ENCODE results near the gene MCU. TPM values are rescaled to one million over a fixed set of nuclear protein-coding genes. Genes with fewer than 3 reads are reported as not detected.
"Not testable (repeated sequence)": the region's sequence is repeated elsewhere in the genome, so short reads cannot be mapped to it uniquely, and the experiment has no call there.

MCU gene
- total and polyA plus RNA-seq, 3 donors from 2014 or later, result 15.0 to 20.0 (median 16.9) TPM

DNA sequence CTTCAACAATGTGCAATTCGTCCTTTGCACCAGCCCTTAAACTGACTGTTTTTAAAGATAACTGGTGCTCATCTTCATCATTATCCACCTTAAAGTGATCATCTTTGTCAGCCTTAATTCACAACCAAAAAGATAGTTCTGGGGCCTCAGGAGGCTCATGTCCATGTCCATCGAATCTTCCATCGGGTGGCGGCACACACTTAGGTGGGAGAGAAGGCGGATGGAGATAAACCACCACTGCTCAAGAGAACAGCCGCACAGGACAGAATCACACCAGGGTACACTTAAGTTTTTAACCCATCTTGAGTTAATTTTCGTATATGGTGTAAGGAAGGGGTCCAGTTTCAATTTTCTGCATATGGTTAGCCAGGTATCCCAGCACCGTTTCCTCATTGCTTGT, 226.4 kb downstream of the MCU start:
- no peak for DNase-seq
- H3K36me3 ChIP-seq (ENCODE audit: low read depth, missing control alignments), result no peaks in the 10 kb centered on the region
- H3K4me1 ChIP-seq, result no peaks in the 10 kb centered on the region
- no peak for TF ChIP-seq POLR2A (IDR thresholded peaks at IDR 0.05)
- TF ChIP-seq, protein P1, sequence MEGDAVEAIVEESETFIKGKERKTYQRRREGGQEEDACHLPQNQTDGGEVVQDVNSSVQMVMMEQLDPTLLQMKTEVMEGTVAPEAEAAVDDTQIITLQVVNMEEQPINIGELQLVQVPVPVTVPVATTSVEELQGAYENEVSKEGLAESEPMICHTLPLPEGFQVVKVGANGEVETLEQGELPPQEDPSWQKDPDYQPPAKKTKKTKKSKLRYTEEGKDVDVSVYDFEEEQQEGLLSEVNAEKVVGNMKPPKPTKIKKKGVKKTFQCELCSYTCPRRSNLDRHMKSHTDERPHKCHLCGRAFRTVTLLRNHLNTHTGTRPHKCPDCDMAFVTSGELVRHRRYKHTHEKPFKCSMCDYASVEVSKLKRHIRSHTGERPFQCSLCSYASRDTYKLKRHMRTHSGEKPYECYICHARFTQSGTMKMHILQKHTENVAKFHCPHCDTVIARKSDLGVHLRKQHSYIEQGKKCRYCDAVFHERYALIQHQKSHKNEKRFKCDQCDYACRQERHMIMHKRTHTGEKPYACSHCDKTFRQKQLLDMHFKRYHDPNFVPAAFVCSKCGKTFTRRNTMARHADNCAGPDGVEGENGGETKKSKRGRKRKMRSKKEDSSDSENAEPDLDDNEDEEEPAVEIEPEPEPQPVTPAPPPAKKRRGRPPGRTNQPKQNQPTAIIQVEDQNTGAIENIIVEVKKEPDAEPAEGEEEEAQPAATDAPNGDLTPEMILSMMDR (IDR thresholded peaks at IDR 0.05), result no peak
- no peaks in the 10 kb centered on the region for H3K27me3 ChIP-seq
- no peak overlapping the region for H3K27ac ChIP-seq
- WGBS, 2 donors, result 95 to 96% methylated on average over 8 of the region's 8 CpGs
- intact Hi-C loops (cut with DNase I; ENCODE audit: low total_unique reads), result no loop called here
- H3K4me3 ChIP-seq, result no peak overlapping the region
- H3K9me3 ChIP-seq, result no peaks in the 10 kb centered on the region

DNA sequence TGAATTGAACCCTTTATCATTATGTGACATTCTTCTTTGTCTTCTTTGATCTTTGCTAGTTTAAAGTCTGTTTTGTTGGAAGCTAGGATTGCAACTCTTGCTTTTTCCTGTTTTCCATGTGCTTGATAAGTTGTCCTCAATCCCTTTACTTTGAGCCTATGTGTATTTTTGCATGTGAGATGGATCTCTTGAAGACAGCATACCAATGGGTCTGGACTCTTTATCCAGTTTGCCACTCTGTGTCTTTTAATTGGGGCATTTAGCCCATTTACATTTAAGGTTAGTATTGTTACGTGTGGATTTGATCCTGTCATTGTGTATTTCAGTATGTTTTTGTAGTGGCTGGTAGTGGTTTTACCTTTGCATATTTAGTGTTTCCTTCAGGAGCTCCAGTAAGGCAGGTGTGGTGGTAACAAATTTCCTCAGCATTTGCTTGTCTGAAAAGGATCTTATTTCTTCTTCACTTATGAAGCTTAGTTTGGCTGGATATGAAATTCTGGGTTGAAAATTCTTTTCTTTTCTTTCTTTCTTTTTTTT, 229.3 kb downstream of the MCU start:
- H3K27ac ChIP-seq; H3K9me3 ChIP-seq; H3K27me3 ChIP-seq; H3K4me1 ChIP-seq; H3K4me3 ChIP-seq; H3K36me3 ChIP-seq (ENCODE audit: low read depth, missing control alignments); intact Hi-C loops (cut with DNase I; ENCODE audit: low total_unique reads); DNase-seq: not testable (repeated sequence)
- WGBS, 2 donors, result 100% methylated on average over 1 of the region's 1 CpG

DNA sequence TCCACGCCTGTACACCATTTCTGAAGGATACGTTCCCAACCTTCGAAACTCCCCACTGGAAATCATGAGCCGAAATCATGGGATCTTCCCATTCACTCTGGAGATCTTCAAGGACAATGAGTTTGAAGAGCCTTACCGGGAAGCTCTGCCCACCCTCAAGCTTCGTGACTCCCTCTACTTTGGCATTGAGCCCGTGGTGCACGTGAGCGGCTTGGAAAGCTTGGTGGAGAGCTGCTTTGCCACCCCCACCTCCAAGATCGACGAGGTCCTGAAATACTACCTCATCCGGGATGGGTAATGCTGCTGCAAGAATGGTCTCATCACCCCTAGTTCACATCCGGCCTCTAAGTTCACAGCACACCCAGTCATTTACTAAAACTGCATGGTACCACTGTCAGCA, 232.4 kb downstream of the MCU start:
- no peak for TF ChIP-seq POLR2A (IDR thresholded peaks at IDR 0.05)
- TF ChIP-seq, protein P1 (IDR thresholded peaks at IDR 0.05), result no peak
- DNase-seq, result no peak
- no peaks in the 10 kb centered on the region for H3K36me3 ChIP-seq (ENCODE audit: low read depth, missing control alignments)
- H3K27ac ChIP-seq, result no peak overlapping the region
- intact Hi-C loops (cut with DNase I; ENCODE audit: low total_unique reads), result no loop called here
- H3K4me3 ChIP-seq, result no peak overlapping the region
- no peaks in the 10 kb centered on the region for H3K9me3 ChIP-seq
- no peaks in the 10 kb centered on the region for H3K4me1 ChIP-seq
- no peaks in the 10 kb centered on the region for H3K27me3 ChIP-seq
- 95 to 98% methylated on average over 7 to 13 of the region's 13 CpGs for WGBS, 2 donors

DNA sequence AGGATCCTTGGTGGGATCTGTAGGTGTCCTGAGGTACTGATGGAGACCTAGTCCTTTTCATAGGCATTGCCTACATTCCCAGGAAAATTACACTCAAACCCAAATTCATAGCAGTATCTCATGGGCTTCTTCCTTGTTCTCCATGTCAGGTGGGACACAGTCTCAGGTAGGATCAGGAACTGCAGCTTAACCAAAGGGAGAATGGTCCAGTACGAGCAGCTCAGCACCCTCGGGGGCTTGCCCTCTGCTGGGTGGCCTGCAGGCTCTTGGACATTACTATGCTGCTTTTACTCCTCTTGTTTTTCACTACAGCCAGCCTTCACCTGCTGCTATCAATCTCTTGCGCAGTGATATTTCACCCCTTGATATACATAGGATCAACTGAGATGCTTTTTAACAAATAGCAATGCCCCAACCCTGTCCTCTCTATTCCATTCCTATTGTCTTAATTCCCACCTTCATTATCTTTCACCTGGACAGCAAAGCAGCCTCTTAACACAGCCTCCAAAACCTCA, 234.1 kb downstream of the MCU start:
- Histone ChIP-seq H3K4me1 (no peaks in the 10 kb centered on the region), H3K27ac (no peak overlapping the region), H3K4me3 (no peak overlapping the region), H3K36me3 (ENCODE audit: low read depth, missing control alignments) (no peaks in the 10 kb centered on the region), H3K27me3 (no peaks in the 10 kb centered on the region), H3K9me3 (no peaks in the 10 kb centered on the region)
- no peak for DNase-seq
- intact Hi-C loops (cut with DNase I; ENCODE audit: low total_unique reads), result no loop called here
- WGBS, 2 donors, result 96 to 97% methylated on average over 3 of the region's 3 CpGs
- no peak for TF ChIP-seq POLR2A (IDR thresholded peaks at IDR 0.05)
- TF ChIP-seq, protein P1 (IDR thresholded peaks at IDR 0.05), result no peak

DNA sequence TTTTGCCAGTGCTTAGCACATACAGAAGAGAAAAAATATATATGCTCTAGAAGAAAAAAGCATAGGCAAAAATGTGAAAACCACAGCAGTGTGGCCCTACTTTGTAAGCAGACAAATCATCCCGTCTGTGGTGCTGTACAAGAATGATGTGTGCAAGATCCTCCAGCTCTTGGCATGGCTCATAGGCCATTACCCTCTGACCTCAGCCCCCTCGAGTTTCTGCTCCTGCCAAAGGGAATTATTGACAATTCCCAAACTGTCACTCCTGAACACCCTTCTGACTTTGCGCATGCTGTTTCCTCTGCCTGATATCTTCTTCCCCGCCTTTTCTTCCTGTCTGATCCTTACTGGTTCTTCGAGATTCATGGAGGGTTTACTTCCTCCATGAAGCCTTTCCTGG, 235.5 kb downstream of the MCU start:
- Histone ChIP-seq H3K36me3 (ENCODE audit: low read depth, missing control alignments) (no peaks in the 10 kb centered on the region), H3K9me3 (no peaks in the 10 kb centered on the region), H3K4me1 (no peaks in the 10 kb centered on the region), H3K27ac (no peak overlapping the region), H3K27me3 (no peaks in the 10 kb centered on the region), H3K4me3 (no peak overlapping the region)
- no peak for TF ChIP-seq POLR2A (IDR thresholded peaks at IDR 0.05)
- TF ChIP-seq, protein P1 (IDR thresholded peaks at IDR 0.05), result no peak
- no peak for DNase-seq
- intact Hi-C loops (cut with DNase I; ENCODE audit: low total_unique reads), result no loop called here
- 75 to 82% methylated on average over 5 of the region's 5 CpGs for WGBS, 2 donors

All from testis (tissue), 3 donors.